IPS DF 4.7 (cell line): Measurements from ENCODE around the gene PRRC2A.
A peak's percentile ranks its signal among the peaks of the same experiment; 100 is the strongest.

Source experiments
- DNase-seq: peaks from one replicate; pipeline ENCODE4 v3.0.0-alpha.2; 2013; ENCODE audit warnings: low spot score; ENCODE audit errors: extremely low read depth

The PRRC2A gene

GRCh38 chr6:31651602-31652191 lies 31.2 kb downstream of the PRRC2A start:
- DNase-seq, result no peak

GRCh38 chr6:31652925-31653724 lies 32.6 kb downstream of the PRRC2A start:
- peak; percentile 90 for DNase-seq

DNA sequence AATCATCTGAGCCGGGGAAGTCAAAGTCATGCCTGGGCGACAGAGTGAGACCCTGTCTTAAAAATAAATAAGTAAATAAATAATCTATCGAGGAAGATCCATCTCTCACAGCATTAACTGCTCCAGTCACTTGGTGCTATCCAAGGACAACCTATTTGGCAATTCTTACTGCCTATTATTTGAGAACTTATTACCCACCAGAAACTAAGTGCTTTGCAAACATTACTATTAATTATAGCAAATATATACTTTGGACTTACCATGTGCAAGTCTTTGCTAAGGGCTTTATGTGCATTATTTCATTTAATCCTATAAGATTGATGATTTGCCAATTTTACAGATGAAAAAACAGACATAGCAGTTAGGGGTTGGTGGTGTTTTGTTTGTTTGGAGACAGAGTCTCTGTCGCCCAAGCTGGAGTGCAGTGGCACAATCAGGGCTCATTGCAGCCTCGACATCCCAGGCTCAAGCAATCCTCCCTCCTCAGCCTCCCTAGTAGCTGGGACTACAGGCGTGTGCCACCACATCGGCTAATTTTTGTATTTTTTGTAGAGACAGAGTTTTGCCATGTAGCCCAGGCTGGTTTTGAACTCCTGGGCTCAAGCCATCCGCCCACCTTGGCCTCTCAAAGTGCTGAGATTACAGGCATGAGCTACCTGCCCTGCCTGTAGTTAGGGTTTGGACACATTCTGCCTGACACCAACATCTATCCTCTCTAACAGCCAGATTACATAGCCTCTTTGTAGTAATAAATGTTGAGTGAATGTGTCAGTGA lies 34.2 kb downstream of the PRRC2A start:
- DNase-seq, result no peak

- DNase-seq, result no peak
These were observed 35.1 kb downstream of the PRRC2A start, which contains the start of gene APOM for GRCh38 chr6:31655349-31656237. Gene APOM (plus strand): TSS chr6:31655894. CDS start chr6:31655967, 73 bp downstream.

- DNase-seq, result no peak
These were observed 37.1 kb downstream of the PRRC2A start for GRCh38 chr6:31657406-31658157.

GRCh38 chr6:31658158-31658688 lies 37.7 kb downstream of the PRRC2A start:
- no peak for DNase-seq

DNA sequence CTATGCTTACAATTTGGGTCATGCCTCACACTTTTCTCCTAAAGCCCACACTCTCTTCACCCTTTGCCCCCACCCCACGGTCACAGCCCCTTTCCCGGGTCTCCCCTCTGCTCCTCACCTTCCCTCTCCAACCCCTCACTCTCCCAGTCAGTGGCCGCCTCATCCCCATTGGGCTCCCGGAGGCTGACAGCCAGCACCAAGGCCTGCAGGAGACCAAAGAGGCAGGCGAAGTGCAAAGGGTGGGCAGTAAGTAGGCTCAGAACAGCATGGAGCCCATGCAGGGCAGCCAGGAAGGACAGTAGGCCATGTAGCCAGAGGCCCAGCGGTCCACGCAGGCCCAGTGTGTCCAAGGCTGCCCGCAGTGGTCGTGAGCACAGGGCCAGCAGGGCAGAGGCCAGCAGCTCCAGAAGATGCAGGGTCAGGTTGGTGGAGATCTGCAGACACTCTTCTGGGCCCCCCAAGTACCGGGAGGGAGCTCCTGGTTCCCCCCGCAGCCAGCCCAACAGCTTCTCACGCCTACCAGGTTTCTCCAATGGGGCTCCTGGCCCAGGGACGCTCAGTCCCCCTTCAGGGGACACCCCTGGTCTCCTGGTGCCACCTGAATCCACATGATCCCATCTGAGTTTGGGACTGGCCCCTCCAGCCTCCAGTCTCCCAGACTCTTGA lies 38.6 kb downstream of the PRRC2A start:
- no peak for DNase-seq

GRCh38 chr6:31659649-31660380 lies 39.3 kb downstream of the PRRC2A start:
- no peak for DNase-seq

GRCh38 chr6:31660381-31661261 lies 40.1 kb downstream of the PRRC2A start, which contains the start of gene C6orf47:
Gene C6orf47 (minus strand): TSS chr6:31660778. CDS start chr6:31659947, 831 bp downstream.
- no peak for DNase-seq

DNA sequence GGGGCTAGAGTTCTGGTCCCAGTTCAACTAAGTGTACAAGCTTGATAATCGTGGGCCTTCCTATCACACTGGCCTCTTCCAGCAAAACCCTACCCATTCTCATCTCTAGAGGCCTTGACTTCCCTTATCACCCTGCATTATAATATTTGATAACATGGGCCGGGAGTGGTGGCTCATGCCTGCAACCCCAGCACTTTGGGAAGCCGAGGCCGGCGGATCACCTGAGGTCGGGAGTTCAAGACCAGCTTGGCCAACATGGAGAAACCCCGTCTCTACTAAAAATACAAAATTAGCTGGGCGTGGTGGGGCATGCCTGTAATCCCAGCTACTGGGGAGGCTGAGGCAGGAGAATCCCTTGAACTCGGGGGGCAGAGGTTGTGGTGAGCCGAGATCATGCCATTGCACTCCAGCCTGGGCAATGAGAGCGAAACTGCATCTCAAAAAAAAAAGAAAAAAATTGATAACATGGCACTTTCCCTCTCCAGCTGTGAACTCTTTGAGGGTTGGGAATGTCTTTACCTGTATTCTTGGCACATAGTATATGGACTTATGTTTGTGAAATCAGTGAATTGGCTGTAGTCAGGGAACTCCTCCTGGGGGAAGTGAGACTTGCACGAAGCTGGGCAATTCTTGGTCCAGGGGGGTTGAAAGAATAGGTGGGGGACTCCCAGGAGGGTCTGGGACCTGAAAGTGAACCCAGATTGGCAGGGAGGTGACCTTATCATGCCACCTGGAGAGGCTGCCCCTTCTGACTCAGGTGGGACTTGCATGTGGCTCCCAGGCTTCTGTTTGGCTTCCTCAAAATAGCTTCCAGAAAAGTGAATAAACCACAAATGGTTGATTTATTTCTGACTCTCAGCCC lies 41.0 kb downstream of the PRRC2A start:
- no peak for DNase-seq

DNA sequence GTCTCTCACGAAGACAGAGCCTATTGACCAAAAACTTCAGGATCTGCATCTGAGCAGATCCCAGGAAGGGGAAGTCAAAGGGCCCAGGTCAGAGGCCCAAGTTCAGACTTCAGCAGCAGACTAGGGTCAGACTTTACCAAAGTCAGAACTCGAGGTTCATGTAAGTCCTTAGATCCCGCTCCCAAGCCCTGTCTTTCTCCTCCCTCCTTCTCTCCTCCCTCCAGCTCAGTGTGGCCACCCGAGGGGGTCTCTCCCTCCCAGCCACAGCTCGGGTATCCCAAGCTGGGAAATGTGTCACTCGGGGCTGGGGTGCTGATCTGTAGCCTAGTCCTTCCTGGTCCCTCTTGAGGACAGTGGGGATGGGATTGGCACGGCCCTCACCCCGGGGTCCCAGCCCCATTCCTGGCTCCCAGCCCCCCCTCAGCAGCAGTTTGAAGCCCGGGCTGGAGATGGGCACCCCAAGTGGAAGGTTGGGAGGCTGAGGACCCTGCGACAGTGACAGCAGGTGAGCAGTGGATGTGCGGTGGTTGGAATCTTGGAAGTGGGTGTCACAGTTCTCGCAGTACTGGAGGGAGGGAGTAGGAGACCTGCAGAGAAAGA lies 41.7 kb downstream of the PRRC2A start:
- DNase-seq, result no peak

DNA sequence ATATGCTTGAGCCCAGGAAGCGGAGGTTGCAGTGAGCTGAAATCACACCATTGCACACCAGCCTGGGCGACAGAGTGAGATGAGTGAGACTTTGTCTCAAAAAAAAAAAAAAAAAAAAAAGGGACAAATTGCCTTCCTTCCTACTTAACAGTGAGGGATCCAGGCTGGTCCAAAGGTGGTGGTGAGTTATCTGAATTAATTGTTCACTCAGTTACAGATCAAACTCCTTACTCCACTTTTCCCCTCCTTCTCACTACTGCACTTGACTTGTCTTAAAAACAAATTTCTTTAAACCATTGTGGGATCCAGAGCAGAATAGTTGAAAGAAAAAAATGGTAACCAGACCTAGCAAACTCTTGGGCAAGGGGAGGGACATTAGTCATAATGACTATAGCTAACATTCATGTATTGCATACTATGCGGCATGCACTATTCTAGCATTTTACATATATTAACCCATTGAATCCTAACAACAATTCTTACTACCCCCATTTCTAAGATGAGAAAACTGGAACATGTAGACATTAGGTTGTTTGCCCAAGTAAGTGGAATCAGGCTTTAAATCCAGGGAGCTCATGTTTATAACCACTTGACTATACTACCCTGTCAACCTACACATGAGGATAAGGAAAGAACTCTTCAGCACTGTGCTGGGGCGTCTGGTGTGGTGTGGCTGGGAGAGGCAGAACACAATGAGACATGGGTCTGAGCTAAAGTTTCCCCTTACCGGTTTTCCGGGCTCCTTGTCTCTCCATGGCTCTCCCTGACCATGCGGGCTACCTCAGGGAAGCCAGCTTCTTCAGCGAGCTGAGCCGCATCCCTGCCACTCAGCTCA lies 42.8 kb downstream of the PRRC2A start:
- no peak for DNase-seq

- no peak for DNase-seq
These were observed 43.7 kb downstream of the PRRC2A start for GRCh38 chr6:31663961-31664789.

DNA sequence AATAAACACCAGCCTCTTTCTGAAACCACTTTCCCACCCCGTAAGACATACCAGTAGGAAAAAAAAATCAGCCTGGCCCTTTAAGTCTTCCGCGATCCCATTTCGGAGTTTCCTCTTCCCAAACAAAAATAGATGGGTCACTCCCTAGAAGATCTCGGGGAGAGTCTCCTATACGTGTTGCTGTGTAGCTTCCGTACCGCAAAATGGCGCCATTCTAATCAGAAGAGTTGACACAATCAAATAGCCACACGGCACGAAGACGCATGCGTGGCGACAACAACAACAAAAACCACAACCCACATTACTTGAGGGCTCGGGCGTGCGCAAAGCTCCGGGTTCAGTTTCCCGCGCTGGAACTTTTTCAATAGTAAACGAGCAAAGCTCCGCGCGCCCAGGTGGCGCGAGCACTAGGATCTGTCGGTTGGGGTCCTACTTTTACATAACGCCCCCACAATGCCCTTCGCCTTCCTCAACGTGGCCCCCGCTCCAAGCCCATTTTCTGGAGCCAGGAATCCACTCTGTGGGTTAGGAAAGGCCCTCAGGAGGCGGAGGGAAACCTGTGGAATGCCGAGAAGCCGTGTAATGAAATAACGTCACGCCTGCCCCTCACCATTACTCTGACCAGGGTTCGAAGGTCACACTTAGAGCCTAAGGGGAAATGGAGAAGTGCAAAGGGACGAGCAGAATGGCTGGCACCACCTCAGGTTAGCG lies 44.4 kb downstream of the PRRC2A start, which contains the start of gene GPANK1:
GPANK1 (minus strand) TSS at position 208 of the 711 bp plus-strand sequence. CDS start 519 bp downstream, outside the sequence.
- no peak for DNase-seq
